ENCODE results near the gene CBX5.

DNA sequence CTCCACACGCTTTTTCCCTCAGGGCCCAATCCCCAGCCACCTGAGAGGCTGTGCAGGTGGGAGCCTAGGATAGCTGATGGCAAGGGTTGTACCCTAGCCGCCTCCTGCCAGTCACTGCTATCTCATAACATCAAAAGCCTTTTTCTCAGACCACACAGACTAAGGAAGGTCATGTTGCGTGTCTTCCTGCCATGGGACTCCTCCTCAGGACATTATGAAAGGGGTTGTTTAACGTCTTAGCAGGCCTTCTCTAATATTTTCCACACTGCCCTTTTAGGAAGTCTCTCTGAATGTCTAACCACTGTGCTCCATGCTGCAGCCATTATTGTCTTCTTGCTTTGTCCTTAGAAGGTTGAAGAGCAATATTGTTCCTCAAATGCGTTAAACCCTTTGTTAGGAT is 83.5 kb downstream of the CBX5 start:
- TF ChIP-seq CTCF (IDR thresholded peaks at IDR 0.05; ENCODE audit: poor library complexity, severe bottlenecking) = no peak
- no peak for TF ChIP-seq RAD21 (conservative IDR thresholded peaks at IDR 0.05)

Data from neural cell (in vitro differentiated cells).